Kidney (tissue), 14 donors: ENCODE results near the gene RBM47. TPM values are rescaled to one million over a fixed set of nuclear protein-coding genes. Genes with fewer than 3 reads are reported as not detected.

Experiments used
- DNase-seq, 5 donors: peaks; one replicate each; pipeline ENCODE4 v3.0.0-alpha.2; 2013 to 2020
- FAIRE-seq: peaks from 2 replicates; lab custom pipeline; 2012; peaks lifted over from hg19 to GRCh38; lab: Jason Lieb, UNC
- H3K27ac ChIP-seq, 2 donors: one replicate each; pipeline ENCODE4 v1.7.0; 2013; ENCODE audit warnings: low read depth in 2 of 2, low read length in 2 of 2, inconsistent platforms in 1 of 2
- H3K27me3 ChIP-seq: one replicate; pipeline ENCODE4 v1.7.1; 2013; ENCODE audit warnings: low read length, inconsistent platforms; ENCODE audit not compliant: control insufficient read depth, insufficient read depth
- H3K36me3 ChIP-seq, 3 donors: one replicate each; pipeline versions ENCODE4 v1.7.0 to v1.7.1; 2013; ENCODE audit warnings: low read length in 3 of 3, control low read depth in 1 of 3, inconsistent platforms in 1 of 3; ENCODE audit not compliant: insufficient read depth in 3 of 3, control insufficient read depth in 2 of 3
- H3K4me1 ChIP-seq, 3 donors: one replicate each; pipeline versions ENCODE4 v1.7.0 to v1.7.1; 2013; ENCODE audit warnings: low read length in 3 of 3, inconsistent platforms in 1 of 3, low read depth in 1 of 3; ENCODE audit not compliant: control insufficient read depth in 2 of 3, insufficient read depth in 2 of 3
- H3K4me3 ChIP-seq, 3 donors: one replicate each; pipeline versions ENCODE4 v1.7.0 to v1.8.1; 2013; ENCODE audit warnings: low read length in 3 of 3, control low read depth in 1 of 3, inconsistent platforms in 1 of 3
- H3K9ac ChIP-seq, 3 donors: one replicate each; pipeline versions ENCODE4 v1.7.0 to v1.7.1; 2013; ENCODE audit warnings: low read length in 3 of 3, control low read depth in 1 of 3, inconsistent platforms in 1 of 3
- H3K9me3 ChIP-seq, 3 donors: one replicate each; pipeline versions ENCODE4 v1.7.0 to v1.7.1; 2013; ENCODE audit warnings: low read length in 3 of 3, control low read depth in 1 of 3, inconsistent platforms in 1 of 3; ENCODE audit not compliant: control insufficient read depth in 2 of 3, insufficient read depth in 1 of 3
- intact Hi-C: fragments of 100-400 bp; cut with DNase I; formaldehyde crosslinking; loops from one replicate; pipeline ENCODE4 v1.11.1; 2022
- polyA plus RNA-seq: library from polyadenylated mRNA; stranded (reverse); fragments of 350-450 nt; fragmentation: Illumina TruSeq; extraction: RNeasy Lipid Tissue Mini Kit (QIAGEN cat#74804); gene quantifications from one replicate; pipeline ENCODE4 v1.2.3, GENCODE V29; 2014; ENCODE audit warnings: low read depth, low replicate concordance; ENCODE audit not compliant: insufficient read depth
- total RNA-seq: library from RNA; stranded (reverse); fragmentation: NEBNext Ultra II Directional; extraction: Animal tissue kit (Norgen Biotek cat#: 25700); gene quantifications from one replicate; pipeline ENCODE4 v1.2.1, GENCODE V29; 2021
- TF ChIP-seq, protein P1 (sequence below): IDR thresholded peaks from 3 replicates; pipeline ENCODE4 v1.5.1; 2012; ENCODE audit warnings: mild to moderate bottlenecking, moderate library complexity, borderline replicate concordance; ENCODE audit not compliant: insufficient read depth; ENCODE audit errors: extremely low read depth
- donor health status: control.
- donor health status: control.
- donor health status: control.
- donor health status: control.
- donor health status: control.
- donor health status: DM: yes; HTN: yes; CAD: no.
- donor health status: Normal renal cell carcinoma (clear cell type).

The RBM47 gene
- total and polyA plus RNA-seq, 2 donors from 2014 or later, result 61.5 to 124 TPM

- DNase-seq, result peak in 4 of 5 donors; percentile 27 to 80 (median 58)
- Histone ChIP-seq H3K9ac (no peak overlapping the region), H3K27ac (peak overlapping the region; percentile 36 to 50), H3K27me3 (no peaks in the 10 kb centered on the region), H3K9me3 (no peaks in the 10 kb centered on the region), H3K4me1 (peaks cover 3 to 10% (median 8%) of the 10 kb centered on the region in 3 donors), H3K36me3 (no peaks in the 10 kb centered on the region), H3K4me3 (no peak overlapping the region)
- TF ChIP-seq, protein P1, sequence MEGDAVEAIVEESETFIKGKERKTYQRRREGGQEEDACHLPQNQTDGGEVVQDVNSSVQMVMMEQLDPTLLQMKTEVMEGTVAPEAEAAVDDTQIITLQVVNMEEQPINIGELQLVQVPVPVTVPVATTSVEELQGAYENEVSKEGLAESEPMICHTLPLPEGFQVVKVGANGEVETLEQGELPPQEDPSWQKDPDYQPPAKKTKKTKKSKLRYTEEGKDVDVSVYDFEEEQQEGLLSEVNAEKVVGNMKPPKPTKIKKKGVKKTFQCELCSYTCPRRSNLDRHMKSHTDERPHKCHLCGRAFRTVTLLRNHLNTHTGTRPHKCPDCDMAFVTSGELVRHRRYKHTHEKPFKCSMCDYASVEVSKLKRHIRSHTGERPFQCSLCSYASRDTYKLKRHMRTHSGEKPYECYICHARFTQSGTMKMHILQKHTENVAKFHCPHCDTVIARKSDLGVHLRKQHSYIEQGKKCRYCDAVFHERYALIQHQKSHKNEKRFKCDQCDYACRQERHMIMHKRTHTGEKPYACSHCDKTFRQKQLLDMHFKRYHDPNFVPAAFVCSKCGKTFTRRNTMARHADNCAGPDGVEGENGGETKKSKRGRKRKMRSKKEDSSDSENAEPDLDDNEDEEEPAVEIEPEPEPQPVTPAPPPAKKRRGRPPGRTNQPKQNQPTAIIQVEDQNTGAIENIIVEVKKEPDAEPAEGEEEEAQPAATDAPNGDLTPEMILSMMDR, result no peak
- FAIRE-seq, result no peak
- intact Hi-C loops, result no loop called here
Observed at GRCh38 chr4:40672528-40673522, 43.2 kb upstream of the RBM47 start.

- H3K4me3 ChIP-seq, result no peak overlapping the region
- H3K4me1 ChIP-seq, result peaks cover 3 to 10% (median 8%) of the 10 kb centered on the region in 3 donors
- no peak for DNase-seq
- H3K27ac ChIP-seq, result no peak overlapping the region
- no peaks in the 10 kb centered on the region for H3K27me3 ChIP-seq
- FAIRE-seq, result no peak
- no peak overlapping the region for H3K9ac ChIP-seq
- H3K36me3 ChIP-seq, result no peaks in the 10 kb centered on the region
- TF ChIP-seq, protein P1, result no peak
- H3K9me3 ChIP-seq, result no peaks in the 10 kb centered on the region
- intact Hi-C loops, result no loop called here
Observed at GRCh38 chr4:40669504-40669903, 39.8 kb upstream of the RBM47 start.

GRCh38 chr4:40665842-40666241 lies 36.2 kb upstream of the RBM47 start:
- H3K9me3 ChIP-seq, result no peaks in the 10 kb centered on the region
- no peak overlapping the region for H3K4me3 ChIP-seq
- no peaks in the 10 kb centered on the region for H3K27me3 ChIP-seq
- intact Hi-C loops, result no loop called here
- DNase-seq (no peak), FAIRE-seq (no peak)
- peaks cover 0 to 5% (median 2%) of the 10 kb centered on the region in 3 donors for H3K4me1 ChIP-seq
- H3K9ac ChIP-seq, result no peak overlapping the region
- no peaks in the 10 kb centered on the region for H3K36me3 ChIP-seq
- H3K27ac ChIP-seq, result no peak overlapping the region
- TF ChIP-seq, protein P1, result no peak
